Endothelial cell (in vitro differentiated cells): ENCODE measurements around the gene TNIK. TPM values are rescaled to one million over a fixed set of nuclear protein-coding genes. Genes with fewer than 3 reads are reported as not detected.

Experiments used
- DNase-seq: peaks from one replicate; pipeline ENCODE4 v3.0.0; 2021; ENCODE audit warnings: low spot score
- H3K27ac Mint-ChIP-seq: one replicate; pipeline ENCODE4 v1.8.0; 2021; ENCODE audit warnings: mixed read lengths, inconsistent platforms; ENCODE audit not compliant: unreplicated experiment
- H3K27me3 Mint-ChIP-seq: one replicate; pipeline ENCODE4 v1.8.0; 2021; ENCODE audit warnings: mild to moderate bottlenecking, moderate library complexity, mixed read lengths, inconsistent platforms; ENCODE audit not compliant: unreplicated experiment
- H3K36me3 Mint-ChIP-seq: one replicate; pipeline ENCODE4 v1.8.0; 2021; ENCODE audit warnings: mild to moderate bottlenecking, low read depth, mixed read lengths, inconsistent platforms; ENCODE audit not compliant: unreplicated experiment
- H3K4me1 Mint-ChIP-seq: one replicate; pipeline ENCODE4 v1.8.0; 2021; ENCODE audit warnings: mild to moderate bottlenecking, mixed read lengths, inconsistent platforms; ENCODE audit not compliant: unreplicated experiment
- H3K4me3 Mint-ChIP-seq: one replicate; pipeline ENCODE4 v1.8.0; 2021; ENCODE audit warnings: mild to moderate bottlenecking, mixed read lengths, inconsistent platforms; ENCODE audit not compliant: unreplicated experiment
- H3K9me3 Mint-ChIP-seq: one replicate; pipeline ENCODE4 v1.8.0; 2021; ENCODE audit warnings: mixed read lengths, inconsistent platforms; ENCODE audit not compliant: unreplicated experiment
- CTCF ChIP-seq: fragments of 200-600 bp; sonication (generic); IDR thresholded peaks from one replicate; pipeline ENCODE4 v1.5.0; 2021; ENCODE audit warnings: antibody characterized with exemption; ENCODE audit not compliant: unreplicated experiment
- total RNA-seq: library from RNA; stranded (reverse); fragmentation: NEBNext Ultra II Directional; extraction: Animal tissue kit (Norgen Biotek cat#: 25700); gene quantifications from one replicate; pipeline ENCODE4 v1.2.1, GENCODE V29; 2021; ENCODE audit not compliant: unreplicated experiment

The TNIK gene
- total RNA-seq, 1 donor from 2014 or later, result 67.0 TPM

- H3K4me3 Mint-ChIP-seq, result no peak overlapping the region
- peaks cover 4% of the 10 kb centered on the region for H3K27me3 Mint-ChIP-seq
- H3K9me3 Mint-ChIP-seq, result no peaks in the 10 kb centered on the region
- peaks cover 13% of the 10 kb centered on the region for H3K36me3 Mint-ChIP-seq
- peaks cover 29% of the 10 kb centered on the region for H3K4me1 Mint-ChIP-seq
- no peak for TF ChIP-seq CTCF
- H3K27ac Mint-ChIP-seq, result peak overlapping the region; percentile 21
- no peak for DNase-seq
These were observed 114.9 kb downstream of the TNIK start for GRCh38 chr3:171345107-171345843.

- Mint-ChIP-seq H3K4me1 (peaks cover 20% of the 10 kb centered on the region), H3K27ac (no peak overlapping the region), H3K4me3 (no peak overlapping the region), H3K27me3 (peaks cover 4% of the 10 kb centered on the region), H3K9me3 (no peaks in the 10 kb centered on the region), H3K36me3 (peaks cover 22% of the 10 kb centered on the region)
- DNase-seq, result no peak
- no peak for TF ChIP-seq CTCF
These were observed 116.5 kb downstream of the TNIK start for GRCh38 chr3:171343693-171344092.

GRCh38 chr3:171342783-171343420 lies 117.3 kb downstream of the TNIK start:
- peaks cover 20% of the 10 kb centered on the region for H3K4me1 Mint-ChIP-seq
- no peak overlapping the region for H3K27ac Mint-ChIP-seq
- no peaks in the 10 kb centered on the region for H3K9me3 Mint-ChIP-seq
- H3K4me3 Mint-ChIP-seq, result no peak overlapping the region
- H3K36me3 Mint-ChIP-seq, result peaks cover 23% of the 10 kb centered on the region
- H3K27me3 Mint-ChIP-seq, result peaks cover 4% of the 10 kb centered on the region
- TF ChIP-seq CTCF, result no peak
- DNase-seq, result no peak

GRCh38 chr3:171342200-171342599 lies 118.0 kb downstream of the TNIK start:
- TF ChIP-seq CTCF, result no peak
- no peak for DNase-seq
- Mint-ChIP-seq H3K27me3 (peaks cover 4% of the 10 kb centered on the region), H3K4me1 (peaks cover 20% of the 10 kb centered on the region), H3K36me3 (peaks cover 23% of the 10 kb centered on the region), H3K4me3 (no peak overlapping the region), H3K27ac (no peak overlapping the region), H3K9me3 (no peaks in the 10 kb centered on the region)

GRCh38 chr3:171340434-171340833 lies 119.8 kb downstream of the TNIK start:
- Mint-ChIP-seq H3K27me3 (no peaks in the 10 kb centered on the region), H3K9me3 (no peaks in the 10 kb centered on the region), H3K4me1 (peaks cover 19% of the 10 kb centered on the region), H3K36me3 (peaks cover 23% of the 10 kb centered on the region), H3K4me3 (no peak overlapping the region), H3K27ac (no peak overlapping the region)
- no peak for TF ChIP-seq CTCF
- DNase-seq, result no peak
